MCF 10A (cell line): Measurements from ENCODE around the gene LIMD2. TPM values are rescaled to one million over a fixed set of nuclear protein-coding genes. Genes with fewer than 3 reads are reported as not detected.

Source experiments
- BruUV-seq: library from RNA; stranded (reverse); fragments of 400-500 nt; replicated peaks from 2 replicates; lab custom pipeline; 2021; lab: Mats Ljungman, UMichigan
- CTCF ChIA-PET: fragments of 300-600 bp; sonication (Branson Sonifier 250); formaldehyde crosslinking; extraction: SDS; loops from one replicate; lab custom pipeline; 2021; ENCODE audit warnings: antibody characterized with exemption, inconsistent platforms; lab: Yijun Ruan, JAX
- POLR2A ChIA-PET: fragments of 300-600, 350-650 bp; sonication (Branson Sonifier 250); formaldehyde crosslinking; extraction: SDS; loops from one replicate; lab custom pipeline; 2020; ENCODE audit warnings: antibody characterized with exemption, inconsistent platforms; lab: Yijun Ruan, JAX
- DNase-seq: peaks from one replicate; pipeline ENCODE4 v3.0.0-alpha.2; 2018; ENCODE audit not compliant: unreplicated experiment
- H3K27ac Mint-ChIP-seq: one replicate; pipeline ENCODE4 v1.8.0; 2022; ENCODE audit warnings: mild to moderate bottlenecking, low read depth, mixed read lengths; ENCODE audit not compliant: unreplicated experiment
- H3K27me3 Mint-ChIP-seq: one replicate; pipeline ENCODE4 v1.8.0; 2022; ENCODE audit warnings: mixed read lengths; ENCODE audit not compliant: insufficient read depth, unreplicated experiment
- H3K36me3 Mint-ChIP-seq: one replicate; pipeline ENCODE4 v1.8.0; 2022; ENCODE audit warnings: mild to moderate bottlenecking, moderate library complexity, mixed read lengths; ENCODE audit not compliant: insufficient read depth, unreplicated experiment
- H3K4me1 Mint-ChIP-seq: one replicate; pipeline ENCODE4 v1.8.0; 2022; ENCODE audit warnings: mixed read lengths; ENCODE audit not compliant: insufficient read depth, unreplicated experiment
- H3K4me3 Mint-ChIP-seq: one replicate; pipeline ENCODE4 v1.8.0; 2022; ENCODE audit warnings: mild to moderate bottlenecking, moderate library complexity, mixed read lengths; ENCODE audit not compliant: unreplicated experiment
- H3K9me3 Mint-ChIP-seq: one replicate; pipeline ENCODE4 v1.8.0; 2022; ENCODE audit warnings: mixed read lengths; ENCODE audit not compliant: unreplicated experiment
- CTCF ChIP-seq: fragments of 200-600 bp; IDR thresholded peaks from one replicate; pipeline ENCODE4 v1.8.0; 2022; ENCODE audit warnings: antibody characterized with exemption, mild to moderate bottlenecking; ENCODE audit not compliant: unreplicated experiment
- intact Hi-C: fragments of 100-400 bp; cut with micrococcal nuclease; formaldehyde crosslinking; loops from 2 replicates; pipeline ENCODE4 v1.14.1; 2022
- total RNA-seq: library from RNA; stranded (reverse); gene quantifications from 2 replicates; pipeline ENCODE4 v1.2.3, GENCODE V29; 2022

The LIMD2 gene
- total RNA-seq, 1 experiment from 2014 or later: 0.56 TPM

DNA sequence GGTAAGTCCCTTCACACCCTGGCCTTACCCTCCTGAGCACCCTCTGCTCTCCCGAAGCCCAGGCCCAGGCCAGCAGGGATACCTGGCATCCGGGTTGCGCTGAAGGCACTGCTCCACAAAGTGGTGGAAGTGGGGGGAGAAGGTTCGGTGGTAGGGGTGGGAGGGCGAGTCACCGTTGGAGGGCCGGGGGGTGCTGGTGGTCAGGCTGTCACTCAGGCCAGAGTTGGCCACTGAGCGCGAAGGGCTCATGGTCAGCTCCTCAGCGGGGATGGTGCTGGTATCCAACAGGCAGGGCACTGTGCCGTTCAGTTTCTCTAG is 4.3 kb upstream of the LIMD2 start:
- Mint-ChIP-seq H3K36me3 (peaks cover 48% of the 10 kb centered on the region), H3K27ac (no peak overlapping the region), H3K27me3 (no peaks in the 10 kb centered on the region), H3K4me1 (no peaks in the 10 kb centered on the region), H3K9me3 (no peaks in the 10 kb centered on the region), H3K4me3 (no peak overlapping the region)
- DNase-seq: no peak
- no TSS peak for BruUV-seq
- ChIA-PET POLR2A (no interaction called here), CTCF (no interaction called here)
- intact Hi-C loops: no loop called here
- no peak for TF ChIP-seq CTCF

GRCh38 chr17:63703556-63704258 is 3.8 kb upstream of the LIMD2 start:
- TF ChIP-seq CTCF: no peak
- H3K36me3 Mint-ChIP-seq: peaks cover 43% of the 10 kb centered on the region
- POLR2A ChIA-PET: interaction anchor here (0.7 kb wide), 1 partner anchor 669 kb away, joined by 3 read pairs; no protein-coding TSS in a partner anchor
- no peak overlapping the region for H3K4me3 Mint-ChIP-seq
- intact Hi-C loops: no loop called here
- no peaks in the 10 kb centered on the region for H3K9me3 Mint-ChIP-seq
- no peak overlapping the region for H3K27ac Mint-ChIP-seq
- no peaks in the 10 kb centered on the region for H3K4me1 Mint-ChIP-seq
- no peaks in the 10 kb centered on the region for H3K27me3 Mint-ChIP-seq
- BruUV-seq: no TSS peak
- CTCF ChIA-PET: interaction anchor here (0.6 to 0.7 kb wide), 2 partner anchors 91 to 279 kb away, joined by 4 read pairs; no protein-coding TSS in a partner anchor
- no peak for DNase-seq

- DNase-seq: no peak
- ChIA-PET CTCF (interaction anchor here (0.6 to 0.7 kb wide), 2 partner anchors 51 to 91 kb away, joined by 4 read pairs; no protein-coding TSS in a partner anchor), POLR2A (interaction anchor here (0.7 to 1.0 kb wide), 2 partner anchors 7 to 670 kb away, joined by 3 to 4 read pairs; no protein-coding TSS in a partner anchor)
- no peaks in the 10 kb centered on the region for H3K4me1 Mint-ChIP-seq
- no peak overlapping the region for H3K4me3 Mint-ChIP-seq
- no peaks in the 10 kb centered on the region for H3K27me3 Mint-ChIP-seq
- H3K36me3 Mint-ChIP-seq: peaks cover 42% of the 10 kb centered on the region
- no peak for TF ChIP-seq CTCF
- H3K27ac Mint-ChIP-seq: no peak overlapping the region
- intact Hi-C loops: no loop called here
- no peaks in the 10 kb centered on the region for H3K9me3 Mint-ChIP-seq
- TSS peak; percentile 85 for BruUV-seq
These were observed 3.1 kb upstream of the LIMD2 start for GRCh38 chr17:63703029-63703428.

DNA sequence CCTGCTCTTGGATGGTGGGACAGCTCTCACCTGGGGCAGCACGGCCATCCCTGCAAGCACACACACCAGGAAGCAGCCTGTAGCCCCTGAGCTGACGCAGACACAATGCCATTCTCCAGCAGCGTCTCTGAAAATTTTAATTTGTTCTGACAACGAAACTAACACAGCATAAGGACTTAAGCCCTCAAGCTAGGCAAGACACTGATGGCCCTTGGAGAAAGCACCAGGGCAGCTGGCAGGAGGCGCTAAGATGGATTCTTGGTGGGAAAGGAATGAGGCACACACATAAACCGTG is 2.7 kb upstream of the LIMD2 start:
- peaks cover 43% of the 10 kb centered on the region for H3K36me3 Mint-ChIP-seq
- POLR2A ChIA-PET: interaction anchor here (0.7 to 1.0 kb wide), 2 partner anchors 8 to 670 kb away, joined by 3 to 4 read pairs; no protein-coding TSS in a partner anchor
- H3K4me3 Mint-ChIP-seq: no peak overlapping the region
- H3K4me1 Mint-ChIP-seq: no peaks in the 10 kb centered on the region
- DNase-seq: no peak
- H3K27ac Mint-ChIP-seq: no peak overlapping the region
- intact Hi-C loops: no loop called here
- no peak for TF ChIP-seq CTCF
- CTCF ChIA-PET: interaction anchor here (0.6 kb wide), 1 partner anchor 51 kb away, joined by 4 read pairs; no protein-coding TSS in a partner anchor
- BruUV-seq: no TSS peak
- no peaks in the 10 kb centered on the region for H3K27me3 Mint-ChIP-seq
- H3K9me3 Mint-ChIP-seq: no peaks in the 10 kb centered on the region
